DLD1 (cell line): ENCODE data around the gene GNG12.

Experiments
- in situ Hi-C: cut with HindIII; loops from 2 replicates; pipeline ENCODE4 v1.10.0; 2017; ENCODE audit warnings: low sequenced_read_pairs

GNG12 gene

GRCh38 chr1:67843331-67843730 is 10.1 kb upstream of the GNG12 start:
- in situ Hi-C loops, result no loop called here

GRCh38 chr1:67840449-67840848 is 7.2 kb upstream of the GNG12 start:
- in situ Hi-C loops, result no loop called here

GRCh38 chr1:67839826-67840225 is 6.6 kb upstream of the GNG12 start:
- in situ Hi-C loops, result no loop called here

- in situ Hi-C loops, result no loop called here
Observed at GRCh38 chr1:67838180-67838910, 5.1 kb upstream of the GNG12 start.

- in situ Hi-C loops, result no loop called here
Observed at GRCh38 chr1:67836769-67837168, 3.5 kb upstream of the GNG12 start.

GRCh38 chr1:67835663-67836452 is 2.6 kb upstream of the GNG12 start:
- in situ Hi-C loops, result no loop called here

- in situ Hi-C loops, result no loop called here
Observed at GRCh38 chr1:67834246-67834877, 1.1 kb upstream of the GNG12 start.

GRCh38 chr1:67833602-67833940 is 304 bp upstream of the GNG12 start:
- in situ Hi-C loops, result no loop called here

- in situ Hi-C loops, result no loop called here
Observed at GRCh38 chr1:67831850-67832513, 1.3 kb downstream of the GNG12 start.

GRCh38 chr1:67830928-67831830 is 2.1 kb downstream of the GNG12 start:
- in situ Hi-C loops, result no loop called here

GRCh38 chr1:67830226-67830625 is 3.0 kb downstream of the GNG12 start:
- in situ Hi-C loops, result no loop called here

GRCh38 chr1:67827688-67828087 is 5.6 kb downstream of the GNG12 start:
- in situ Hi-C loops, result no loop called here

- in situ Hi-C loops, result no loop called here
Observed at GRCh38 chr1:67825591-67825990, 7.7 kb downstream of the GNG12 start.

- in situ Hi-C loops, result no loop called here
Observed at GRCh38 chr1:67824766-67825165, 8.5 kb downstream of the GNG12 start.

GRCh38 chr1:67823615-67824014 is 9.7 kb downstream of the GNG12 start:
- in situ Hi-C loops, result no loop called here

- in situ Hi-C loops, result no loop called here
Observed at GRCh38 chr1:67821263-67821662, 12.0 kb downstream of the GNG12 start.

GRCh38 chr1:67818725-67819301 is 14.5 kb downstream of the GNG12 start:
- in situ Hi-C loops, result no loop called here

- in situ Hi-C loops, result no loop called here
Observed at GRCh38 chr1:67818162-67818561, 15.1 kb downstream of the GNG12 start.

- in situ Hi-C loops, result no loop called here
Observed at GRCh38 chr1:67817319-67817718, 15.9 kb downstream of the GNG12 start.

GRCh38 chr1:67816506-67816905 is 16.8 kb downstream of the GNG12 start:
- in situ Hi-C loops, result no loop called here
